Mucosa of descending colon (tissue), 3 donors: ENCODE results near the gene FBXO28. TPM values are rescaled to one million over a fixed set of nuclear protein-coding genes. Genes with fewer than 3 reads are reported as not detected.

Source experiments
- ATAC-seq: fragments of 200-7000 bp; cut with Tn5 transposase; one replicate; pipeline ENCODE4 v1.9.1; 2020; ENCODE audit warnings: mild to moderate bottlenecking, moderate library complexity
- DNase-seq, 3 donors: peaks; one replicate each; pipeline ENCODE4 v3.0.0-alpha.2; 2020
- H3K36me3 ChIP-seq: fragments of 200-600 bp; one replicate; pipeline ENCODE4 v1.8.0; 2021; ENCODE audit warnings: low read depth, mild to moderate bottlenecking
- H3K4me1 ChIP-seq: fragments of 200-600 bp; one replicate; pipeline ENCODE4 v1.8.0; 2021; ENCODE audit warnings: low read depth, mild to moderate bottlenecking
- H3K4me3 ChIP-seq: fragments of 200-600 bp; one replicate; pipeline ENCODE4 v1.8.0; 2021; ENCODE audit warnings: mild to moderate bottlenecking
- H3K9me3 ChIP-seq: fragments of 200-600 bp; one replicate; pipeline ENCODE4 v1.8.0; 2021; ENCODE audit warnings: mild to moderate bottlenecking
- intact Hi-C, 2 donors: fragments of 100-400 bp; cut with DNase I in 1 of 2; cut with micrococcal nuclease in 1 of 2; formaldehyde crosslinking; loops; one replicate each; pipeline versions ENCODE4 v1.11.0 to v1.11.1; 2022; cut with DNase I, micrococcal nuclease
- total RNA-seq, 3 donors: library from RNA; stranded (reverse); fragmentation: NEBNext Ultra II Directional in 2 of 3; extraction: Animal tissue kit (Norgen Biotek cat#: 25700) in 2 of 3; gene quantifications; one replicate each; pipeline versions ENCODE4 v1.2.1 to v1.2.4, GENCODE V29; 2021 to 2023
- TF ChIP-seq, protein P1 (sequence below): fragments of 200-600 bp; IDR thresholded peaks from one replicate; pipeline ENCODE4 v1.8.0; 2022; ENCODE audit warnings: antibody characterized with exemption, mild to moderate bottlenecking
- donor health status: DM: no; HTN: no; CAD: no; lungs with moderate emphysema.
- donor health status: DM: no; HTN: no; CAD: no.
- donor health status: DM: no; HTN: yes; CAD: no.

The FBXO28 gene
- total RNA-seq, 3 donors from 2014 or later: 31.5 to 35.0 (median 31.6) TPM

DNA sequence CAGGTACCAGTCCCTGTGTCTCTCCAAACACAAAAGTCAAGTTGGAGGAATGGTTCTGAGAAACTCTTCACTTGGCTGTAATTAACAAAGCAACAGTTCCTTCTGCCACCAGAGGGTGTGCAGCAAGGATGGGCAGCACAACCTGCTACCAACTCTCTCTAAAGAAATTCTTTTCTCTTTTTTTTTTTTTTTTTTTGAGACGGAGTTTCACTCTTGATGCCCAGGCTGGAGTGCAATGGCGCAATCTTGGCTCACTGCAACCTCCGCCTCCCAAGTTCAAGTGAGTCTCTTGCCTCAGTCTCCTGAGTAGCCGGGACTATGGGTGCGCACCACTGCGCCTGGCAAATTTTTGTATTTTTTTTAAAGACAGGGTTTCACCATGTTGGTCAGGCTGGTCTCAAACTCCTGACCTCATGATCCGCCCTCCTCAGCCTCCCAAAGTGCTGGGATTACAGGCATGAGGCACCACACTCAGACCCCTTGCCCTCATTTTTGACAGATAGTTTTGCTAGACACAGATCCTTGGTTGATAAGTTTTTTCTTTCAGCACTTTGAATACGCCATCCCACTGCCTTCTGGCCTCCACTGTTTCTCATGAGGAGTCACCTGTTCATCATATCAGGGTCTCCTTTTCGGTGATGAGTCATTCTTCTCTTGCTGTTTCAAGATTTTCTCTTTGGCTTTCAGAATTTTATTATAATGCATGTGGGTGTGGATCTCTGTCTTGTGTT lies 57.0 kb downstream of the FBXO28 start:
- Histone ChIP-seq H3K4me1 (no peaks in the 10 kb centered on the region), H3K9me3 (no peaks in the 10 kb centered on the region), H3K36me3 (no peaks in the 10 kb centered on the region), H3K4me3 (no peak overlapping the region)
- DNase-seq (peak in 1 of 3 donors; percentile 62), ATAC-seq (peak; percentile 72)
- intact Hi-C loops: no loop called here
- TF ChIP-seq, protein P1, sequence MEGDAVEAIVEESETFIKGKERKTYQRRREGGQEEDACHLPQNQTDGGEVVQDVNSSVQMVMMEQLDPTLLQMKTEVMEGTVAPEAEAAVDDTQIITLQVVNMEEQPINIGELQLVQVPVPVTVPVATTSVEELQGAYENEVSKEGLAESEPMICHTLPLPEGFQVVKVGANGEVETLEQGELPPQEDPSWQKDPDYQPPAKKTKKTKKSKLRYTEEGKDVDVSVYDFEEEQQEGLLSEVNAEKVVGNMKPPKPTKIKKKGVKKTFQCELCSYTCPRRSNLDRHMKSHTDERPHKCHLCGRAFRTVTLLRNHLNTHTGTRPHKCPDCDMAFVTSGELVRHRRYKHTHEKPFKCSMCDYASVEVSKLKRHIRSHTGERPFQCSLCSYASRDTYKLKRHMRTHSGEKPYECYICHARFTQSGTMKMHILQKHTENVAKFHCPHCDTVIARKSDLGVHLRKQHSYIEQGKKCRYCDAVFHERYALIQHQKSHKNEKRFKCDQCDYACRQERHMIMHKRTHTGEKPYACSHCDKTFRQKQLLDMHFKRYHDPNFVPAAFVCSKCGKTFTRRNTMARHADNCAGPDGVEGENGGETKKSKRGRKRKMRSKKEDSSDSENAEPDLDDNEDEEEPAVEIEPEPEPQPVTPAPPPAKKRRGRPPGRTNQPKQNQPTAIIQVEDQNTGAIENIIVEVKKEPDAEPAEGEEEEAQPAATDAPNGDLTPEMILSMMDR: no peak

DNA sequence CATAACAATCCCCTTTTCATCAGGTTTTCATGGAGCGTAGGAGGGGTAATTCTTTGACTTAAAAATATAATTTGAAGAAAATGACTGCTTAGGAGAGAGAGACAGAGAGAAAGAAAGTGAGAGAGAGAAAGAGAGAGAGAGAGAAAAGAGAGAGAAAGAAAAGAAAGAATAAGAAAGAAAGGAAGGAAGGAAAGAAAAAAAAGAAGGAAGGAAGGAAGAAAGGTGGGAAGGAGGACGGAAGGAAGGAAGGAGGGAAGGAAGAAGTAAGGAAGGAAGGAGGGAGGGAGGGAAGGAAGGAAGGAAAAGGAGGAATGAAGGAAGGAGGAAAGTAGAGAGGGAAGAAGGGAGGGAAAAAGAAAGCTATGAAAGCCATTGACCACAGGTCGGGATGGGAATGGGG lies 58.3 kb downstream of the FBXO28 start:
- TF ChIP-seq, protein P1: no peak
- no peak for ATAC-seq
- no peaks in the 10 kb centered on the region for H3K9me3 ChIP-seq
- no peaks in the 10 kb centered on the region for H3K4me1 ChIP-seq
- no peak for DNase-seq
- H3K4me3 ChIP-seq: no peak overlapping the region
- intact Hi-C loops: no loop called here
- H3K36me3 ChIP-seq: no peaks in the 10 kb centered on the region

- H3K4me3 ChIP-seq: no peak overlapping the region
- DNase-seq: no peak
- intact Hi-C loops: no loop called here
- no peaks in the 10 kb centered on the region for H3K36me3 ChIP-seq
- H3K4me1 ChIP-seq: no peaks in the 10 kb centered on the region
- no peaks in the 10 kb centered on the region for H3K9me3 ChIP-seq
- TF ChIP-seq, protein P1: no peak
- ATAC-seq: no peak
Observed at GRCh38 chr1:224173523-224173922, 59.6 kb downstream of the FBXO28 start.

DNA sequence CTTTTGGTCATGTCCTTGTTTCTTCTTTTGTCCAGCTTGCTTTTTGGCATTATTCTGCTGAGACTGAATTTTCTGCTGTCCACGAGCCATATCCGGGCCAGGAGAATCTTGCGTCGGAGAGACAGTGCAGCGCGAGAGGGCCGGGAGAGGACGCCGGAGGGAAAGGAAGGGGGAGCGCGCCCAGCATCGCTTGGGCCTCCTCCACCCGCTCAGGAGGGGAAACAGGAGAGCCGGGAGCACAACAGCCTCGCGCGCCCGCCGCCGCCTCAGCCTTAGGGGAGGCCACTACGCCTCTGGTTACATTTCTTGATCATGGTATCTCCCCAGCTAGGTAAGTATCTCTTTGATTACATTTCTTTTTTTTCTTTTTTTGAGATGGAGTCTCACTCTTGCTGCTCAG lies 61.7 kb downstream of the FBXO28 start:
- peak in 1 of 3 donors; percentile 75 for DNase-seq
- intact Hi-C loops: no loop called here
- H3K4me3 ChIP-seq: no peak overlapping the region
- TF ChIP-seq, protein P1: no peak
- H3K4me1 ChIP-seq: no peaks in the 10 kb centered on the region
- no peaks in the 10 kb centered on the region for H3K9me3 ChIP-seq
- no peaks in the 10 kb centered on the region for H3K36me3 ChIP-seq
- peak; percentile 75 for ATAC-seq

GRCh38 chr1:224177356-224177999 lies 63.6 kb downstream of the FBXO28 start:
- DNase-seq (no peak), ATAC-seq (no peak)
- intact Hi-C loops: no loop called here
- Histone ChIP-seq H3K9me3 (no peaks in the 10 kb centered on the region), H3K36me3 (no peaks in the 10 kb centered on the region), H3K4me1 (peaks cover 7% of the 10 kb centered on the region), H3K4me3 (no peak overlapping the region)
- TF ChIP-seq, protein P1: no peak
